BJ (cell line): Measurements from ENCODE around the gene ARHGAP40. TPM values are rescaled to one million over a fixed set of nuclear protein-coding genes. Genes with fewer than 3 reads are reported as not detected.

Experiments used
- CTCF ChIA-PET: fragments of 350-600 bp; formaldehyde crosslinking; extraction: SDS; loops from one replicate; lab custom pipeline; 2021; ENCODE audit warnings: antibody characterized with exemption, inconsistent platforms; lab: Yijun Ruan, JAX
- POLR2A ChIA-PET: fragments of 300-600 bp; sonication (Branson Sonifier 250); formaldehyde crosslinking; extraction: SDS; loops from one replicate; lab custom pipeline; 2021; ENCODE audit warnings: antibody characterized with exemption; lab: Charles Lee
- DNase-seq: peaks from one replicate; pipeline ENCODE4 v3.0.0-alpha.2; 2011; ENCODE audit warnings: low read depth
- H3K27me3 ChIP-seq: 2 replicates; pipeline ENCODE4 v1.6.0; 2011; ENCODE audit warnings: low read length; ENCODE audit not compliant: control insufficient read depth, insufficient read depth
- H3K36me3 ChIP-seq: 2 replicates; pipeline ENCODE4 v1.5.1; 2011; ENCODE audit warnings: low read length; ENCODE audit not compliant: control insufficient read depth, insufficient read depth
- H3K4me3 ChIP-seq: 2 replicates; pipeline ENCODE4 v1.5.1; 2011; ENCODE audit warnings: low read depth, mild to moderate bottlenecking, control low read depth, low read length
- CTCF ChIP-seq: IDR thresholded peaks from 2 replicates; pipeline ENCODE4 v1.5.1; 2011; ENCODE audit warnings: low read depth, mild to moderate bottlenecking, control low read depth, inconsistent platforms, low read length, moderate library complexity; ENCODE audit not compliant: insufficient read depth
- polyA plus RNA-seq: library from polyadenylated mRNA; depleted of rRNA; stranded (reverse); fragments of >200 nt; gene quantifications from 2 replicates; pipeline ENCODE4 v1.2.3, GENCODE V29; 2011

The ARHGAP40 gene
- polyA plus RNA-seq, 1 experiment: not detected

DNA sequence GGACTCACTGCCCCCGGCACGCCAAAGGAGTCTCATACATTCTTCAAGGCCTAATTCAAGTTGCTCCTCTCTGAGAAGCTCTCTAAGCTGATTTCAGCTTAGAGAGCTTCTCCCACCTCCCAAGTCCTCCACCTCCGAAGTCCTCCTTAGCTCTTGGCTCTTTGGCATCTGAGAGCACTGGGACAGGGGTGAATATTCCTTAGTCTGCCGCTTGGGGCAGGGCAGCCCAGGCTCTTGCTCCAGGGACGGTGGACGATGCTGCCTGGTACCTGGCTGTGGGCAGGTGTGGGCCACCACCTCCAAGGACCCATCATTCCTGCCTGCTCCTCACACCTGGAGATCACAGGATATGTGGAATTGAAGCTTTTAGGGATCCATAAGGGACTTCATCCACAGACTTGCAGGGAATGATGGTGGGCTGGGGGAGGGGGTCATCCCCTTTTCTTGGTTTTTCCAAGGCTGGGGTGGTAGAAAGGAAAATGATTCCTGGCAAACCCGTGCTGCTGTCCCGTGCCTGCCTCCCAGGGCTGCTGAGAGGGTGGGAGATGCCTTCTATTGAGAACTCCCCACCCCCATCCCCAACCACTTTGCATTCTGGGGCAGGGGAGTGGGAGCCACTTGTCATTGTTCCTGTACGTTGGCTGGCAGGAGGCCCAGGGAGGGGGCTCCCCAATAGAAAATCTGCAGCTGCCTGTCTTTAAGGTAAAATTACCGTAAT, 57.4 kb downstream of the ARHGAP40 start:
- H3K4me3 ChIP-seq: no peak overlapping the region
- CTCF ChIA-PET: interaction anchor here (0.7 to 3.2 kb wide), 13 partner anchors 9 to 234 kb away, joined by 3 to 15 read pairs (median 3); no protein-coding TSS in a partner anchor
- DNase-seq: no peak
- no peaks in the 10 kb centered on the region for H3K27me3 ChIP-seq
- TF ChIP-seq CTCF: peak; percentile 63
- H3K36me3 ChIP-seq: no peaks in the 10 kb centered on the region
- POLR2A ChIA-PET: no interaction called here

- Histone ChIP-seq H3K36me3 (no peaks in the 10 kb centered on the region), H3K4me3 (no peak overlapping the region), H3K27me3 (no peaks in the 10 kb centered on the region)
- no peak for DNase-seq
- POLR2A ChIA-PET: no interaction called here
- no peak for TF ChIP-seq CTCF
- CTCF ChIA-PET: interaction anchor here (1.3 to 3.2 kb wide), 7 partner anchors 10 to 66 kb away, joined by 3 to 15 read pairs (median 5); no protein-coding TSS in a partner anchor
Observed at GRCh38 chr20:38659597-38659880, 57.9 kb downstream of the ARHGAP40 start.

DNA sequence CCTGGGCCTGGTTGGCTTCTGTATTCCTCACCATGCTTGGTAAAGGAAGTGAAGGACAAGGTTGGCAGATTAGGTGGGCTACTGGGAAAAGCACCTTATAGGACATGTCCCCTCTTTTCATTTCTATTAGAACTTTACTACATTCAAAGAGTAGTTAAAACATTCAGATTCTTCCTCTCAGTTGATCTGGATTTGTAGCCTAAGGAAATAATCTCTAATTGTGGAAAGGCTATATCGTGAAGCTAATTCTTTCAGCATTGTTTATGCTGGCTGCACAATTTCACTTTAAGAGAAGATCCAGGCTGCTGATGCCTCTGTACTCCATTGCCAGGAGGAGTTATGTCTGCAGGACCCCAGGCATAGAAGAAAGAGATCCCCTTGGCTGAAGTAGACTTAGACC, 58.8 kb downstream of the ARHGAP40 start:
- POLR2A ChIA-PET: no interaction called here
- DNase-seq: no peak

DNA sequence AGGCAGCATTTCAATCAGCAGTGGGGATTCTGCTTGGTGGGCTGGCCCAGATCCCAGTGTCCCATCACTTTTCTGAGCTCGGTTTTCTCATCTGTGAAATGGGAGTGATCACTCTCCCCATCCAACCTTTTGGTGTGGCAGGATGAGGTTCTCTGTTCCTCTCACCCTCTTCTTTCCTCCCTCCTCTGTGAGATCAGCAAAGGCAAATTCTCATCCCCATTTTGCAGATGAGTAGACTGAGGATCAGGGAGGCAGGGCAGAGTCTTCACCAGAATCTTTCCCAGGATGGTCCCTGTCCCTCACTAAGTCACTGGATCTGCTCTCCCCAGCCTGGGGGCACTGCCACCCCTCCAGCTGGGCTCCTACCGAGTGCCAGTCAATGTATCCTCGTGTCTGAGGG, 62.1 kb downstream of the ARHGAP40 start:
- peaks cover 2% of the 10 kb centered on the region; the same call in 1 of the 2 replicates for H3K27me3 ChIP-seq
- H3K4me3 ChIP-seq: no peak overlapping the region
- ChIA-PET POLR2A (no interaction called here), CTCF (no interaction called here)
- H3K36me3 ChIP-seq: no peaks in the 10 kb centered on the region
- no peak for DNase-seq
- no peak for TF ChIP-seq CTCF

More for the DNA sequence above, 58.8 kb downstream of the ARHGAP40 start:
- CTCF ChIA-PET: interaction anchor here (0.6 to 3.2 kb wide), 6 partner anchors 11 to 233 kb away, joined by 3 to 10 read pairs (median 4); no protein-coding TSS in a partner anchor
- Histone ChIP-seq H3K4me3 (no peak overlapping the region), H3K36me3 (no peaks in the 10 kb centered on the region), H3K27me3 (no peaks in the 10 kb centered on the region)
- TF ChIP-seq CTCF: no peak

DNA sequence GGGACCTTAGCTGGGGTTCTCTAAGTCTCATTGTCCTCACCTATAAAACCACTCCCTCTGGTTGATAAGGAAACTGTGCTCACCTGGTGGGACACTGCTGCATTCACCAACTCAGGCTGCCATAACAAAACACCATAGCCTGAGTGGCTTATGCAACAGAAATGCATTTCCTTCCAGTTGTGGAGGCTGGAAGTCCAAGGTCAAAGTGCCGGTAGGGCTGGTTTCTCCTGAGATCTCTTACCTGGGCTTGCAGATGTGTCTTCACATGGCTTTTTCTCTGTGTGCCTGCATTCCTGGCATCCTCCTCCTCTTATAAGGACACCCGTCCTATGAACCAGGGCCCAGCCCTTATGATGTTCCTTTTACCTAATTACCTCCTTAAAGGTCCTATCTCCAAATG, 62.7 kb downstream of the ARHGAP40 start:
- Histone ChIP-seq H3K4me3 (no peak overlapping the region), H3K27me3 (peaks cover 3% of the 10 kb centered on the region; the same call in 1 of the 2 replicates), H3K36me3 (no peaks in the 10 kb centered on the region)
- ChIA-PET CTCF (no interaction called here), POLR2A (no interaction called here)
- TF ChIP-seq CTCF: no peak
- no peak for DNase-seq
